IPS DF 4.7 (cell line): ENCODE data around the gene KRTAP2-2.
"Not testable (repeated sequence)": the region's sequence is repeated elsewhere in the genome, so short reads cannot be mapped to it uniquely, and the experiment has no call there.

Experiments used
- DNase-seq: peaks from one replicate; pipeline ENCODE4 v3.0.0-alpha.2; 2013; ENCODE audit warnings: low spot score; ENCODE audit errors: extremely low read depth

The KRTAP2-2 gene

GRCh38 chr17:41065016-41065689 is 10.1 kb upstream of the KRTAP2-2 start:
- not testable (repeated sequence) for DNase-seq

DNA sequence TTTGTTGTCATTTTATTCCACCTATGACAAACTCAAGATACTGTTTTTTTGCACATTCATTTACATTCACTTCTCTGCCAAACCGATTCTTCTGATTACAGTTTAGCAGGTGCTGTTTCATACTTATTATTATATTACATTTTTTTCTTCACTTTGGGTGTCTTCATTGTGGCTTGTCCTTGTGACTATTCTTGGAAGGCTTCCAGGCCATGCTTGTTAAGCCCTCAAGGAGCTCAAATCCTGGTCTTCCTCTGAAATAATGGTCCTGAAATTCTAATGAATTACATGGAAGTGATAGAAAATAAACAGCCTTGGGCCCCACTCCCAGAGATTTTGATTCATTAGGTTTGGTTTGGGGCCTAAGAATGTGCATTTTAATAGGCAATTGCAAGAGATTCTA is 9.3 kb upstream of the KRTAP2-2 start:
- DNase-seq = no peak

GRCh38 chr17:41063449-41063848 is 8.4 kb upstream of the KRTAP2-2 start:
- DNase-seq = no peak

GRCh38 chr17:41061964-41062363 is 6.9 kb upstream of the KRTAP2-2 start:
- no peak for DNase-seq

GRCh38 chr17:41060052-41060604 is 5.1 kb upstream of the KRTAP2-2 start, which contains the start of gene KRTAP2-3:
Gene KRTAP2-3 (minus strand): TSS chr17:41060114. CDS start chr17:41060050, 64 bp downstream.
- no peak for DNase-seq

GRCh38 chr17:41059276-41060051 is 4.4 kb upstream of the KRTAP2-2 start:
- not testable (repeated sequence) for DNase-seq

GRCh38 chr17:41058741-41059140 is 3.7 kb upstream of the KRTAP2-2 start:
- DNase-seq = no peak

DNA sequence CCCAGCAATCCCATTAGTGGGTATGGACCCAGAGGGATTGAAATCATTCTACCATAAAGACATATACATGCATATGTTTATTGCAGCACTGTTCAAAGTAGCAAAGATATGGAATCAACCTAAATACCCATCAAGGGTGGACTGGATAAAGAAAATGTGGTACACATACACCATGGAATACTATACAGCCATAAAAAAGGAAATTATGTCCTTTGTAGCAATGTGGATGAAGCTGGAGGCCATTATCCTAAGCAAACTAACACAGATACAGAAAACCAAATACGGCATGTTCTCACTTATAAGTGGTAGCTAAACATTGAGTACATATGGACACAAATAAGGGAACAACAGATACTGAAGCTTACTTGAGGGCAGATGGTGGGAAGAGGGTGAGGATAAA is 2.5 kb upstream of the KRTAP2-2 start:
- no peak for DNase-seq

- DNase-seq = not testable (repeated sequence)
These were observed 474 bp downstream of the KRTAP2-2 start for GRCh38 chr17:41054556-41054955.

- DNase-seq = no peak
These were observed 1.0 kb downstream of the KRTAP2-2 start for GRCh38 chr17:41054025-41054424.

DNA sequence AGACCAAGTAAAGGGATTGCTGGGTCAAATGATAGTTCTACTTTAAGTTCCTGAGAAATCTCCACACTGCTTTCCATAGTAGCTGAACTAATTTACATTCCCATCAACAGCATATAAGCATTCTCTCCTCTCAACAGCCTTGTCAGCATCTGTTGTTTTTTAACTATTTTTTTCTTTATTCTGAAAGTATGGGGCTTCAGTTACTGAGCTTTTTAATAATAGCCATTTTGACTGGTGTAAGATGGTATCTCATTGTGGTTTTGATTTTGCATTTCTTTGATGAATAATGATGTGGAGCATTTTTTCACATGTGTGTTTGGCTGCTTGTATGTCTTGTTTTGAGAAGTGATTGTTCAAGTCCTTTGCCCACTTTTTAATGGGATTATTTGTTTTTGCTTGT is 2.5 kb downstream of the KRTAP2-2 start:
- DNase-seq = no peak

- no peak for DNase-seq
These were observed 5.9 kb downstream of the KRTAP2-2 start for GRCh38 chr17:41049110-41049509.

- no peak for DNase-seq
These were observed 6.6 kb downstream of the KRTAP2-2 start for GRCh38 chr17:41048441-41048840.

- not testable (repeated sequence) for DNase-seq
These were observed 8.1 kb downstream of the KRTAP2-2 start, which contains the start of gene KRTAP2-1 for GRCh38 chr17:41046735-41047465. Gene KRTAP2-1 (minus strand): TSS chr17:41047316. CDS start chr17:41047267, 49 bp downstream.

DNA sequence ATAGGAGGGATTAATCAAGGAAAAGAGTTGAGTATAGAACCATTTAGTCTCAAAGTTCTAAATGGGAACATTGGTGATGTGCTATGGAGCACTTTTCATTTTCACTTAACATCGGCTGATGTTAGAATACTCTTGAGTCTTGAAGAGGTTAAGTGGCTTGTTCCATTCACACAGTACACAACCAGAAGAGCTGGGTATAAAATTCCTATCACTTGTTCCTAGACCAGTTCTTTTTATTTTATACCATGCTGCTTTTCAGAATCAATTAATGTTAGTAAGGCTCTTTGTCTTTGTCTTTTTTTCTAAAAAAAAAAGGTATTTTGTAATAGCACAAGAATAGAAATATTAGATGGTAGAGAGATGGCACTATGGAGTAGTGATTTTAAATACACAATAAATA is 12.1 kb downstream of the KRTAP2-2 start:
- no peak for DNase-seq

DNA sequence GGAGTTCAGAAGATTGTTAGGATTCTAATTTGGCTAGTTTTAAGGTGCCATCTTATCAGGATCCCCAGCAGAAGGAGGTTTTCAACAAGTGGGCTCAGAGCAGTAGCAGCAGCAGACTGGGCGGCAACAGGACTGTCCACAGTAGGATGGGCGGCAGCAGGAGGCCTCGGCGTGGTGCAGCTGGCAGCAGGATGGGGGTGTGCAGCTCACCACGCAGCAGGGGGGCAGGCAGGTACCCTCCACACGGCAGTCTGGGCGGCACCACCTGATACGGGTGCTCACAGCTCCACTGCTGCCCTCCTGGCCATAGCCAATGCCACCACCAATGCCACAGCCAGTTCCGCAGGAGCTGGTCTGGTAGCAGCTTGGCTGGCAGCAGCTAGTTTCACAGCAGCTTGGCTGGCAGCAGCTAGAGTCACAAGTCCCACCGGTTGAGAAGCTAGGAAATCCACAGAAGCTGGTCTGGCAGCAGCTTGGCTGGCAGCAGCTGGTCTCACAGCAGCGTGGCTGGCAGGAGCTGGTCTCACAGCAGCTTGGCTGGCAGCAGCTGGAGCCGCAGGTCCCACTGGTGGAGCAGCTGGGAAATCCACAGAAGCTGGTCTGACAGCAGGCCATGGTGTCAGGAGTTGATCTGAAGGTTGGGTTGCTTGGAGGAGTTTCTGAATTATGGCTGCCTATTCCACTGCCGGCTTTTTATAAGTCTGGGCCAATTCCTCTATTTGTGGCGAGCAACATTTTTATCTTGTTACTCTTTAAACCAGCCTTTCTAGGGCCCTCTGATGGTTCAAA is 14.1 kb downstream of the KRTAP2-2 start, which contains the start of gene KRTAP1-1:
KRTAP1-1 (minus strand) TSS at position 668 of the 789 bp plus-strand sequence; CDS start at position 615, 53 bp downstream.
- DNase-seq = not testable (repeated sequence)

GRCh38 chr17:41037853-41038350 is 17.1 kb downstream of the KRTAP2-2 start:
- no peak for DNase-seq

GRCh38 chr17:41034346-41034935 is 20.6 kb downstream of the KRTAP2-2 start, which contains the start of gene KRTAP1-3:
Gene KRTAP1-3 (minus strand): TSS chr17:41034874. CDS start chr17:41034821, 53 bp downstream.
- not testable (repeated sequence) for DNase-seq

DNA sequence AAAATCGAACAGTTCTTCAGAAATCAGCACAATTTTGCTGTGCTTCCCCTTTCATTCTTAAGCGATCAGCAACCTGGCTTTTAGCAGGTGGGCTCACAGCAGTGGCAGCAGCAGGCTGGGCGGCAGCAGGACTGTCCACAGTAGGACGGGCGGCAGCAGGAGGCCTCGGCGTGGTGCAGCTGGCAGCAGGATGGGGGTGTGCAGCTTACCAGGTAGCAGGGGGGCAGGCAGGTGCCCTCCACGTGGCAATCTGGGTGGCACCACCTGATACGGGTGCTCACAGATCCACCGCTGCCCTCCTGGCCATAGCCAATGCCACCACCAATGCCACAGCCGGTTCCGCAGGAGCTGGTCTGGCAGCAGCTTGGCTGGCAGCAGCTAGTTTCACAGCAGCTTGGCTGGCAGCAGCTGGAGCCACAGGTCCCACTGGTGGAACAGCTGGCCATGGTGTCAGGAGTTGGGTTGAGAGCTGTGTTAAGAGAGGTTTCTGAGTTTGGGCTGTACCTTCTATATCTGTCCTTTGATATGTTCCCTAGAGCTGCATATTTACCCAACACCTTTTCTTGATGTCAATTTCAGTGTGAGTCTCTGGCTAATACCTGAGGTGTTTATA is 25.3 kb downstream of the KRTAP2-2 start, which contains the start of gene KRTAP1-4:
KRTAP1-4 (minus strand) TSS at position 563 of the 613 bp plus-strand sequence; CDS start at position 446, 117 bp downstream.
- DNase-seq = no peak
